Renal cortex interstitium (tissue), 11 donors: ENCODE results near the gene MBP. TPM values are rescaled to one million over a fixed set of nuclear protein-coding genes. Genes with fewer than 3 reads are reported as not detected.
"Not testable (repeated sequence)": the region's sequence is repeated elsewhere in the genome, so short reads cannot be mapped to it uniquely, and the experiment has no call there.

Source experiments
- DNase-seq, 11 donors: peaks; one replicate each; pipeline ENCODE4 v3.0.0-alpha.2; 2013; ENCODE audit warnings: low read depth in 9 of 11, low spot score in 4 of 11; ENCODE audit errors: extremely low read depth in 1 of 11
- polyA plus RNA-seq, 3 donors: library from polyadenylated mRNA; unstranded; fragments of 120-200 nt; gene quantifications; one replicate each; pipeline ENCODE4 v1.2.1, GENCODE V29; 2013; ENCODE audit not compliant: insufficient read length in 3 of 3

The MBP gene
- polyA plus RNA-seq, 3 donors = 16.9 to 18.5 (median 17.0) TPM

DNA sequence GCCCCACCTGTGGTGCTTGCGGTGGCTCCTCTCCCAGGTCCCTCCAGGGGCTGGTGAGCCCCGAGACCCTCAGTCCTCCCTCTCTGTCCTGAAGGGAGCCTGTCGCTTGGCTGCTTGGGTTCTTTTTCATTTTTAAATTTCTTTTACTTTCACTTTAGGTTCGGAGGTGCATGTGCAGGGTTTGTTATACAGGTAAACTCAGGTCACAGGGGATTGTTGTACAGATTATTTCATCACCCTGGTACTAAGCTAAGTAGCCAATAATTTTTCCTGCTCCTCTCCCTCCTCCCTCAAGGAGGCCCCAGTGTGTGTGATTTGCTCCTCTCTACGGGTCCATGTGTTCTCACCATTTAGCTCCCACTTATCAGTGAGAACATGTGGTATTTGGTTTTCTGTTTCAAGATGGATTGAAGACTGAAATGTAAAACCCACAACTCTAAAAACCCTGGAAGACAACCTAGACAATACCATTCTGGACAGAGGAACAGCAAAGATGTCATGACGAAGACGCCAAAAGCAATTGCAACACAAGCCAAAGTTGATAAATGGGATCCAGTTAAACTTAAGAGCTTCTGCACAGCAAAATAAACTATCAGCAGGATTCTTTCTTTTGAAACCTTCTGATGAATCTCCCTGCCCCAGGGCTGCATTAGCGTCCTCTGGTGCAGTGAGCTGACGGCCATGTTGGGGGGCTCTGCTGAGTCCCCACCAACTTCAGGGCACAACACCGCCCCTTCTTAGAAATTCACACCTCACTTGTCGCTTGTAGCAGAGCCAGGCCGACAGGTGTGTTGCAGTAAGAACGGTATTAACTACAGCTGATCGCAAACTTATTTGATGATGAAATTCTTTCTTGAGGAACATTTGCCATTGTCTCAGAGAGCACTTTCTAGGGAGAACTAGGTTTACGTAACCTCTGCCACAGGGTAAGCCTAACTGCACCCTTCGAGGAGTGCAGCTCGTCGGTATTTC is 174.9 kb downstream of the MBP start:
- DNase-seq = no peak

DNA sequence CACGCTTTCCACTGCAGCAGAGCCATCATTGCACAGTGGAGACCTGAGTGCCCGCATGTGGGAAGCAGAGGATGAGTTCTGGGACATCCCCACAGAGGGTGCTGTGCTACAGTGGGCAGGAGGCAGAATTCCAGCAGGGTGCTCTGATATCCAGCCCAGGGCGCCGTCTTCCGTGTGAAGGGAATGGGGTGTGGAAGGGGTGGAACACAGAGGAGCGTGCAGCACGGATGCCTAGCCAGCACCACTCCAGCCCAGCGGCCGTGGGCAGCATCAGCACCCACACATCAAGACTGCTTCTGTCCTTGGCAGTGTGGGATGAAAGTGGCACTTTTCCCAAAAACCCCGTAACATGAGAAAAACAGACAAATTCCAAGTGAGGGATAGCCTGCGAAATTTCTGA is 175.9 kb downstream of the MBP start:
- no peak for DNase-seq

DNA sequence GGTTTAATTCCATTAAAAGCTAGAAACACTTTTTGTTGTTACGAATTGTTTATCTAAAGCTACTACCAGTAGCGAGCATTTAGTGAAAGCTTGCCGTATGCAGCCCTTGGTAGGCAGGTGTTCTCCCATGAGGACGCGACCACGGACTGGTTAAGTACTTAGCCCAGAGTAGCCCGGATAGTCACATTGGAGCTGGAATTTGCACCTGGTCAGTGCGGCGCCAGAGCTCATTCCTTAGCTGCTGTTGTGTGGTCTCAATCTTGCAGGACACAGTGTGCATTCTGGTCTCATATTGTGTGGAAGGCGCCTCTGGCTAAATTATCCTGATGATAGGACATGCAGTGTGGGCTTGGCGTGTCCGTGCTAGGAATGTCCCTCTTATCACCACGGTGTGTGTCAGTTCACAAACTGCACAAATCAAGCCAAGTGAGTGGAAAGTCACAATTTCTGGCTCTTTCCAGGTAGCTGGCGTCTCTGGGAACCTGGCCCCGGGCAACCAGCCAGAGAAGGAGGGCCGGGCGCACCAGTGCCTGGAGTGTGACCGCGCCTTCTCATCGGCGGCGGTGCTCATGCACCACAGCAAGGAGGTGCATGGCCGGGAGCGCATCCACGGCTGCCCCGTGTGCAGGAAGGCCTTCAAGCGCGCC is 176.9 kb downstream of the MBP start:
- no peak for DNase-seq

DNA sequence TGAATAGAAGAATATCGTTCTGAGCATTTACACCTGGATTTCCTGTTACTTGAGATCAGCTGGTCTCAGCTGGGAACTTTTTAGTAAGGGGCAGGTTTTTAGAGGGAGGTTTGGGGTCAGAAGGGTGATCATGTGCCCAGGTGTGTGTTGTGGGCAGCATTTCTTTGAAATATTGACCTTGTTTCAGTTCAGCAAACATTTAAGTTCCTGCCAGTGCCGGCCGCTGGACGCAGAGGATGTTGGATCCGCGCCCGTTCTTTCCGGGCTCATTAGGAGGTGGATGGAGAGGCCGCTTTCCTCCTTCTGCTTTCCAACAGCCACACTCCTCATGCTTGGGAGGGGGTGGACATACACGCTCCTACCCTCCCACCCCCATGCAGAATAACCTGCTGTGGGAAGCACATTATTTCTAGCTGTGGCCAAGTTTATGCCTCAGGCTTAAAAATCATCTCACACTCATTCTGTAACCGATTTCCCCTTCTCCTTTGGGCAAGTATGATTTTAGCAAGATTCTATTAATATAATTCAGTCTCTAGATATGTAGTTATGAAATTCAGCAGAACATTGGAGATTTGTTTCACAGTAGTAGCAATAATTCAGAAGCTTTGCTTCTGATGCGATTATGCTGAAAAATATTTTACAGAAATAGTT is 178.9 kb downstream of the MBP start:
- DNase-seq = no peak

DNA sequence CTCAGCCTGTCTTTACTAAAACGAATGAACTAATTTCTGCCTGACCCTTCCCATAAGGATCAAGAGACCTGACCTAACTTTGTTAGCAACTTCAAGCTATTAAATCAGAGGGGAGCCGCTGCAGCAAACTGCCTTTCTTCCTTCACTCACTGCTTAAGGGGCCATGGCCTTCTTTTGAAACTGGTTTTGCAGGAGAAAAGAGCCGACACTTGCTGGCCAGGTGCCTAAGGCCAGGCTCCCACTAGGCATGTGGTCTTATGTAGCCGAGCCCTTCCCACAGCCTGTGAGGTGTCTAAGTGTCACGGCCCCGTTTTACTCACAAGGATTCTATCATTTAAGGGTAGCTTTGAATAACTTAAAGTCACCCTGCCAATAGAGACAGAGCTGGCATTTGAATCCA is 179.4 kb downstream of the MBP start:
- DNase-seq = no peak

DNA sequence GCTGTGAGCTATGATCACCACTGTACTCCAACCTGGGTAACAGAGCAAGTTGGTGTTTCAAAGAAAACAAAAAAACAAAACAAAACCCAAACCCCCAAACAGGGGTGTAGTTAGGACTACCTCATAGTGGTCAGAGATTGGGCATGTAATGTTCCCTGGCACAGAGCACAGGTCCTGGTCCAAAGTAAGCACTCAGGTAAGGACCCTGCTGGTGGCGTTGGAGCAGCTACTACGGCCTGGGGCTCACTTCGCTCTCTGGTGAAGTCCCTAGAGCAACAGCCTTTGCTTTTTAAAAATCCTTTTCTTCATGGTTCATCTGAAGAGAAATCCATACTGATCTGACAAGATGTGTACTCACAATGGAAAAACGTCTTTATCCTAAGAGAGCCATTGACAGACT is 179.8 kb downstream of the MBP start:
- DNase-seq = no peak

DNA sequence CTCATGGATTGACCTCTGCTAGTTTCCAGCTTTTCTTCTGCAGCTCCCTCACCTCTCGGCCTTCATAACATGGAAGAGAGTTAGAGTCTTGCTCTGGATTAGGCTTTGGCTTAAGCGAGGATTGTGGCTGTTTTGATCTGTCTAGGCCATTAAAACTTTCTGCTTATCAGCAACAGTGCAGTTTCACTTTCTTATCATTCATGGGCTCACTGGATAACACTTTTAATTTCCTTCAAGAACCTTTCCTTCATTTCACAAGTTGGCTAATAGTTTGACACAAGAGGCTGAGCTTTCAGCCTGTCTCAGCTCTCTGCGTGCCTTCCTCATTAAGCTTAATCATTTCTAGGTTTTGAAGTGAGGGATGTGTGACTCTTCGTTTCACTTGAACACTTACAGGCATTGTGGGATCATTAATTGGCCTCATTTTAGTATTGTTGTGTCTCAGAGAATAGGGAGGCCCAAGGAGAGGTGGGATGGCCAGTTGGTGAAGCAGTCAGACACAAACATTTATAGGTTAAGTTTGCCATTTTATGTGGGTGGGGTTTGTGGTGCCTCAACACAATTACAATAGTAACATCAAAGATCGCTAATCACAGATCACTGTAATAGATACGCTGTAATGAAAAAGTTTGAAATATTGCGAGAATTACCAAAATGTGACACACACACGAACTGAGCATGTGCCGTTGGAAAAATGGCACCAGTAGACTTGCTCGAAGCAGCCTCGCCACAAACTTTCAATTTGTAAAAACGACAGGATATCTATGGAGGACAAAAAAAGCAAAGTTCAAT is 180.9 kb downstream of the MBP start:
- DNase-seq = no peak

DNA sequence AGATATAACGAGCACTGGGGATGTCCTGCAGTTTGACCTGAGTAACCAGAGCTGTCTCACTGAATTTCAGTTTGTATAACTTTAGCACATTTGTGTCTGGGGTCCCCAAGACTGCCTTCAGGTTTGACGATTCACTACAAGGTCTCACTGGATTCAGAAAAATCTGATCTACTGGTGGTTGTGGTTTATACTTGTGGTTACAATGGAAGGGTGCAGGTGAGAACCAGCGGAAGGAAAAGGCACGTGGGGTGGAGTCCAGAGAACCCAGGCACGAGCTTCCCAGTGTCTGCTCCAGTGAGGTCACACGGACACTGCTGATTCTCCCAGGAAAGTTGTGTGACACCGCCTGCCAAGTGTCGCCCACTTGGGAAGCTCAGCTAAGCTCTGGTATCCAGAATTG is 184.2 kb downstream of the MBP start:
- no peak for DNase-seq

DNA sequence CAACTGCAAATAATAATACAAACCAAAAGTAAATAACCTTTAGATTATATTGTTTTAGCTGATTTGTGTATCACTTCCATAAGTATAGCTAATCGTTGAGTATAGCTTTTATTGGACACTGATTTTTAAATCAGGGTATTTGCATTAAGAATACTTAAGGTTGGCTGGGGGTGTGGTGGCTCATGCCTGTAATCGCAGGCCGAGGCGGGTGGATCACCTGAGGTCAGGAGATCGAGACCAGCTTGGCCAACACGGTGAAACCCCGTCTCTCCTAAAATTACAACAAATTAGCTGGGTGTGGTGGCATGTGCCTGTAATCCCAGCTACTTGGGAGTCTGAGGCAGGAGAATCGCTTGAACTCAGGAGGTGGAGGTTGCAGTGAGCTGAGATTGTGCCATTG is 188.2 kb downstream of the MBP start:
- not testable (repeated sequence) for DNase-seq

DNA sequence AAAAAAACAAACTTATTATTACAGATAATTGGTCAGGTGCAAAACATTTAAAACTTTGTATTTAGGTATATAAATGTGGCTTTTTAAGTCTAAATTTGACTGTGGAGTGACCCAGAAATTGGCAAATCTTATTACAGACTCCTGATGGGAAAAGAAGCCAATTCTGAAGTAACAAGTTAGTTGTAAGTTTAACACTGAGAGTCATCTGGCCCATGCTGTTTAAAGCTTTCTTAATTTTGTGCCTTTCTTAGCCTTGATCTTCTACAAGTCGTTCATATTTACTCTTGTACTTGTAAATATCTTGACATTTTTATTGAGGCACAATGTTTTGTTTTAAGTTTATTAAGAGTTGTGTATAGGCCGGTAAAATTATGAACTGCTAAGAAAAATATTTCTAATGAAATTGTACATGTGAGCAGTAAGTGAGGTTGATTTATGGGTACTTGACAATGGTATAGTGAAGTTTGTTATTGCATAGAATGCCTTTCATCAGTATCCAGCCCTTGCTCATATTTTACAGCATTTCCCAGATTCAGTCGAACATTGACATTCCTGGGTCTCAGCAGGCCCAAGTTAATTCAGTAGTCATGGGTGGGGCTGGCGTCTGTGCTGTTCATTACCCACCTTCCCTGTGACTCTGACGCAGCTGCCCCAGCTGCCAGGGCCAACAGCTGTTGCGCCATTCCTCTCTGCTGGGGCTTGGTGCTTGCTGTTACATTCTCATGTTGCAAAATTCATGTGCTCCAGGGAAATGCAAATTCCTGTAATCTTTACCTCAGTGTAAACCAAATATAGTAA is 188.8 kb downstream of the MBP start:
- peak in 1 of 11 donors; percentile 14 for DNase-seq

DNA sequence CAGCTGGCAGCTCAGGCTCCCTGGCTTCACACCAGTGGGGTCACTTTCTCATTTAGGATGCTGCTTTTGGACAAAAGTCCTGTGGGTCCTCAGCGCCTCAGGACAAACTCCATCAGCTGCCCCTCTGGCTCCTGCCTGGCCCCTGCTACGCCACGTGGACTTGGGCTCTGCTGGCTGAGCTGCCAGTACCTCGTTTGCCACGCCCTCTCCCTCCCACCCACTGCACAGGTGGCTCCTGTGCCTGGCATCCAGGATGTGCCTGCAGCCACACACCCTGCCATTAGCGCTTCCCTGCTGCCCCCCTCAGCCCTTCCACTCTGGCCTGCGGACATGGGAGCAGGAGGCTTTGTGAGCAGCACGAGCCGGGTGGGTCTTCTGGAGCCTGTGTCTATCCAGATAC is 191.3 kb downstream of the MBP start:
- DNase-seq = no peak

DNA sequence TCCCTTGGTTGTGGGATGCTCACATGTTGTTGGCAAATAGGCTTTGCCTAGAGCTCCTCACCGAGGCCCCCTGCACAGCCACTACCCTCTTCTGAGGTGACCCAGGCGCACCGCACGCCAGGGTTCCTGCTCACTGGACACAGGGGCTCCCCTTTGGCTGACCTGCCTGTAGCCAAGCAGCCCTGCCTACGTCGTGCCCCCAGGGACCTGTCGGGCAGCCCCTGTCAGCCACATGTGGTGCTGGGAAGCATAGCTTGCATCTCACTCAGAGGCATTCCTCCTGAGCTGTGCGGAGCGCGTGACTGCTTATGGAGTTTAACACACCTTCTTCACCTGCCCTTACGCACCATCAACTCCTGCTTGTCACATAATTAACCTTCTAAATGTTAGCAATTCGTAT is 194.0 kb downstream of the MBP start:
- DNase-seq = no peak

DNA sequence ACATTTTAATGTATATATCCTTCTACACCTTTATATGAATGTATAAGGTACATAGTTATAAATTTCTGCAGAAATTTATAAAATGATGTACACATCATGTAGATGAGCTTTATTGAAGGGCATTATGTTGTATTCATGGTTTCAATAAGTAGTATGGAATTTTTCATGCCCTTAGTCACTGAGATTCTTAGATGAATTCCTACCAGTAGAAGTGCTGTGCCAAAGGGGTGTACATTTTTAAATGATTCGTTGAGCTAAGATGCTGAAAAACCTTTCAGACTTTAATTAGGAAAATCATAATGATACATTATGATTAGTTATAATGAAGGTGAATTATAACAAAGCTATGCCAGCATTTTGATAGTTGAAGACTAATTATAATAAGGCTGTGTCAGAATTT is 195.0 kb downstream of the MBP start:
- no peak for DNase-seq

DNA sequence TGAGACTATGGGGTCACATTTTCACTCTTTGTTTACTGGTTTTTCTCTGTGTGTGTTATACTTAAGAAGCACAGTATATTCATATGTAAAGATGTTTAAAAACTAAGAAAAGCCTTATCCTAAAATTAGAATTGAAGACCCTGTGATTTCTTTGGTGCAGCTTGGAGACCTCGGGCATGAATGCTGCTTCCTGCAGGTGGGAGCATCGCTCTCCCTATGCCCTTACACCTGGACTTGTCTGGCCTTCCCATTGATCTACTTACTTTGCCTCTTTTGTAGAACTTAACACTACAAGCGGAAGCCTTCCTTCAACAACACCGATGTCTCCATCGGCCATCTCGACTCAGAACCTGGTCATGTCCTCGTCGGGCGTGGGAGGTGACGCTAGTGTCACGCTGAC is 195.7 kb downstream of the MBP start:
- no peak for DNase-seq

DNA sequence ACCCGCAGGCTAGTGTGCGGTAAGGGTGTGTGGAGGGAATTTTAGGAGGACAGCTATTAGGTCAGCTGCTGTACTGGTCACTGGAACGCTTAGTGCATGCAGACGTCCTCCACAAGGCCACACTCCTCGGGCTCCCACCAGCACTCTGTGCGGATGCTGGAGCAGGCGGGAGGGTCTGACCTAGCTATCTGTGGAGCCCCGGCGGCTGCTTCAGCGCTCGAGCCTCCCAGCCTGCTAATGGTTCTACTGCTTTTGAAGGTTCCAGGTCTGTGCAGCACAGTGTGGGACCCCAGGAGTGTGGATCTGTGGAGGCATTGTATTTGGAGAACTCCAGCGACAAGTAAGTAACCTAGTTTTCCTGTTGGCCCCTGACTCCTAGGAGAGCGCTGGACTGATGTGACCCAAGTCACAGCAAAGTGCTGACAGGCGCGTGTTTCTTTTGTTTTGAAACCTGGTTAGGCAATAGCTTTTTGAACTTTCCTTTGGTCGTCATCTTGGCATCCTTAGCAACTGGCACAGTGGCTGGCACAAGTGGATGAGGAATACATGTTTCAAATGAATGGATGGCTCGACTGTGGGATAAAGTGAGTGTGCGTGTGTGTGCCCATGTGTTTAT is 196.8 kb downstream of the MBP start:
- DNase-seq = no peak

DNA sequence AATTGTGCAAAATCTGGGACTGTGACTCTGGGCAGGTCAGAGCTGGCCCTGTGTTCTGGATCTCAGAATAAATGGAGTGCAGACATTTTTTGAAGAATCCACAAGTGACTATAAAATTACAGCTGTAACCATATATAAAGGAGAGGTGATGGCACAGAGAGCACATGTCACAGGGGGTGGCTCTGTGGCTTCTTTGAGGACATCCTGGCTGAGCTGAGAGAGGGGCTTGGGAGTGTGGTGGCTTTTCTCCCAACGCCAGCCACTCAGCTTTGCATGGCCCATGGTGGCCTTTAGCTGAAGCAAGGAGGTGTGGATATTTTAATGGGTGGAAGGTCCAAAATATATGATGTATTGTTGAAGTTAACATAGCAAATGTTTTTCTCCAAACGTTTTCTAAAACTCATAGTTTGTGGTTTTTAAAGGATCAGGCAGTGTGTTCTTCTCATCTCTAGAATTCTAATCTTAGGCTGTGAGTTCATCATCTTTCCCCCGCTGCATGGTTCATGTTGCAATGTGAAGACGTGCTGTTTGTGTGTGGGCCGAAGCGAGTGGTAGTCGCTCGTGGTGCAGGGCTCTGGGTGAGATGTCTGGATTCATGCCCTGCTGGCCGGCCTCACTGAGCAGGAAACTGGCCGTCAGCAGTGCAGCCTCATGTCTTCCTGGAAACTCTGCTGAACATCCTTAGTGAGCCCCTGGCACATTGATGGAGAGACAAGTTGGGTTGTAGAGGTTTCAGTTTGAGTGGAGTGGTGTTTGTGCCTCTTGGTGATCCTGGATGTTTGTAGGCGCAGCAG is 200.4 kb downstream of the MBP start:
- DNase-seq = no peak

DNA sequence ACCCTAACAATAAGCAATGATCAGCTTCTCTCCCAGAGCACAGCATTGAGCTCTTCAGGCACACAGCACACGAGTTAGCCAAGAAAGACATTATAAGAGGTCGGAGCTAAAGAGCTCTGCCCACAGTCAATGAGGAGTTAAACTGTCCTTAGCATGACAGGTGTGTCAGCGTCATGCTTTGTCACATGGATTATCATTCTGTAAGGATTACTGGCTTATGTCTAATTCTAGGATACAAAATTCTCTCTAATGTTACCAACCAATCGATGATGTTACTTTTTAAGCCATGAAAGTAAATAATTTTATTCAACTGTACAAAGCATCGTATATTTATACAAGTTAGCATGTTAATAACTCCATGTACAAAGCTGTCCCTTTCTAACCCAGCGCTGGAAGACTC is 201.4 kb downstream of the MBP start:
- no peak for DNase-seq
